Breast epithelium (tissue), 3 donors: ENCODE measurements around the gene CAPN2.

Experiments
- CTCF ChIP-seq, 3 donors: fragments of 450-650 bp; IDR thresholded peaks; one replicate each; pipeline ENCODE4 v1.5.1; 2016 to 2017; ENCODE audit warnings: antibody characterized with exemption in 3 of 3, mild to moderate bottlenecking in 3 of 3, moderate library complexity in 3 of 3
- POLR2A ChIP-seq: fragments of 450-650 bp; IDR thresholded peaks from one replicate; pipeline ENCODE4 v1.6.1; 2016; ENCODE audit warnings: antibody characterized with exemption, mild to moderate bottlenecking, moderate library complexity
- POLR2AphosphoS5 ChIP-seq, 3 donors: sonication (generic); formaldehyde crosslinking; IDR thresholded peaks; one replicate each; pipeline ENCODE4 v1.6.1; 2017; ENCODE audit warnings: antibody characterized with exemption in 3 of 3

GRCh38 chr1:223802602-223803001 is 90.3 kb downstream of the CAPN2 start:
- TF ChIP-seq CTCF (IDR thresholded peaks at IDR 0.05) (no peak), POLR2AphosphoS5 (IDR thresholded peaks at IDR 0.05) (no peak), POLR2A (no peak)
